GM12874 (cell line): ENCODE results near the gene ZNF772.

ENCODE experiments used
- TF ChIP-seq, protein P1 (sequence below): IDR thresholded peaks from 2 replicates; pipeline ENCODE4 v1.5.1; 2011; ENCODE audit warnings: low read depth, mild to moderate bottlenecking, control low read depth, low read length, moderate library complexity; ENCODE audit not compliant: insufficient read depth

The ZNF772 gene

GRCh38 chr19:57437931-57438330 lies 39.4 kb downstream of the ZNF772 start:
- TF ChIP-seq, protein P1, sequence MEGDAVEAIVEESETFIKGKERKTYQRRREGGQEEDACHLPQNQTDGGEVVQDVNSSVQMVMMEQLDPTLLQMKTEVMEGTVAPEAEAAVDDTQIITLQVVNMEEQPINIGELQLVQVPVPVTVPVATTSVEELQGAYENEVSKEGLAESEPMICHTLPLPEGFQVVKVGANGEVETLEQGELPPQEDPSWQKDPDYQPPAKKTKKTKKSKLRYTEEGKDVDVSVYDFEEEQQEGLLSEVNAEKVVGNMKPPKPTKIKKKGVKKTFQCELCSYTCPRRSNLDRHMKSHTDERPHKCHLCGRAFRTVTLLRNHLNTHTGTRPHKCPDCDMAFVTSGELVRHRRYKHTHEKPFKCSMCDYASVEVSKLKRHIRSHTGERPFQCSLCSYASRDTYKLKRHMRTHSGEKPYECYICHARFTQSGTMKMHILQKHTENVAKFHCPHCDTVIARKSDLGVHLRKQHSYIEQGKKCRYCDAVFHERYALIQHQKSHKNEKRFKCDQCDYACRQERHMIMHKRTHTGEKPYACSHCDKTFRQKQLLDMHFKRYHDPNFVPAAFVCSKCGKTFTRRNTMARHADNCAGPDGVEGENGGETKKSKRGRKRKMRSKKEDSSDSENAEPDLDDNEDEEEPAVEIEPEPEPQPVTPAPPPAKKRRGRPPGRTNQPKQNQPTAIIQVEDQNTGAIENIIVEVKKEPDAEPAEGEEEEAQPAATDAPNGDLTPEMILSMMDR, result no peak

GRCh38 chr19:57436417-57436816 lies 40.9 kb downstream of the ZNF772 start:
- TF ChIP-seq, protein P1, result no peak

DNA sequence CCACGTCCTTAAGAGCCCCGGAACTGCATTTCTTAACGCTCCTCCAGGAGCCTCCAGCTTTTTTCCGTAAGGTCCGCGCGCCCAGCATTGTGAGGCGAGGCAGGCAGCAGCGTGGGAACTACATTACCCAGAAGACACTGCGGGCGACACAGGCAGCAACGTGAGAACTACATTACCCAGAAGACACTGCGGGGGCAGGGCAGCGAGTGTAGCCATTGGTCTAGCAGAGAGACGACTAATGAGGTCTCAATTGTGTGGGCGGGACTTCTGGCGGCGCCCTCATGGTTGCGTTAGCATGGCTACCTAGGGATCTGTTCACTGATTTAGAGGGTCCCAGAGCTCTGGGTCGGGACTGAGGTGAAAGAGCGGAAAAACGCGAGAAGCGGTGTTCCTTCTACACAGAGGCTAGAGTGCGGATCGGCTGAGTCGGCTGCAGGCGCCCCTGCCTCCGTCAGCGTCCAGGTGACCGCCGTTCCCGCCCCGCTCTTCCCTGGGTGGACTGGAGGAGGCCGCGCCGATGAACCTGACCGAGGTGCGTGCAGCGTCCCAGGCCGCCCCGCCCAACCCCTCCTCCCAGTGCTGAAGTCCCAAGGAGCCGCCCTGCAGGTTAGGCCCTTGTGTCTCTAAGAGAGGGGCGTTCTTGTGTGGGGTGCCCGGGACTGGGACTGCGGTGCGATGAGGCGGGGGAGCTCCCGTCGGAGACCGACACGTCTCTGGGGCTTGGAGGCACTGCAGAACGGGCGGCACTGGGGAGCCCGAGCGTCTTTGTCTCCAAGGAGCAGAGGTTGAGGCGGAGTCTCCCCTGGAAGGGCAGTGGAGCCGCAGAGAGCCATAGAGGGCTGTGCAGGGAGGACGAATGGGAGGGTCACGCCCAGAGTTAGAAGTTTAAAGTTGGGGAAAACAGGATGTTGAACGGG lies 42.0 kb downstream of the ZNF772 start, which contains the start of gene ZNF749:
ZNF749 (plus strand) TSS at position 264 of the 917 bp plus-strand sequence; CDS start at position 518, 254 bp downstream.
- TF ChIP-seq, protein P1, result no peak

DNA sequence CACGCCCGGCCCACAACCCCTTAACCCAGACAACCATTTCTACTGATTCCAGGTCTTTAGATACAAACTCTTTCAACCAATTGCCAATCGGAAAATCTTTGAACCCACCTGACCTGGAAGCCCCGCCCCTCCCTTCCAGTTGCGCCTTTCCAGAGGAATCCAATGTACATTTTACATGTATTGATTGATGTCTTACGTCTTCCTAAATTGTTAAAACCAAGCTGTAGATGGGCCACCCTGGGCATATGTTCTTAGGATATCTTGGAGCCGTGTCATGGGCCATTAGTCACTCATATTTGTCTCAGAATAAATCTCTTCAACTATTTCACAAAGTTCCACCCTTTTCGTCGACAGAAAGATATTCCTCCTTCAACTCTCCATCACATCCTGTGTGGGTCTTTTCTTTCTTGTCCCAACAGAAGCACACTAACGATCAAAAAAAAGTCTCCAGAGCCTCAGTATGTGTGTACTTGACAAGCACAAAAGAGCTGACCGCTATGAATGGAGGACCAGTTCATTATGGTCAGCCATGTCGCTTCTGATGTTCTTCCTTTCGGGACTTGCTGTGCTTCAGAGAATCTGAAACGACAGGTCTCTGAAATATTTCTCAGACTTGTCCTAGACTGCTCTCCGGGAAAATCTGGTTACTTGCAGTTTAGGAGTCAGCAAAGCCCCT lies 42.8 kb downstream of the ZNF772 start:
- TF ChIP-seq, protein P1, result no peak

DNA sequence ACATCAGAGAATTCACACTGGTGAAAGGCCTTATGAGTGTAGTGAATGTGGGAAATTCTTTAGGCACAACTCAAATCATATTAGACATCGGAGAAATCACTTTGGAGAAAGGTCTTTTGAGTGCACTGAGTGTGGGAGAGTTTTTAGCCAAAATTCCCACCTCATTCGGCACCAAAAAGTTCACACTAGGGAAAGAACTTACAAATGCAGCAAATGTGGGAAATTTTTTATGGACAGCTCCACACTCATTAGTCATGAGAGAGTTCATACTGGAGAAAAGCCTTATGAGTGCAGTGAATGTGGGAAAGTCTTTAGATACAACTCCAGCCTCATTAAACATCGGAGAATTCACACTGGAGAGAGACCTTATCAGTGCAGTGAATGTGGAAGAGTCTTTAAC lies 56.3 kb downstream of the ZNF772 start:
- TF ChIP-seq, protein P1, result no peak

GRCh38 chr19:57419439-57419838 lies 57.9 kb downstream of the ZNF772 start:
- TF ChIP-seq, protein P1, result no peak
